Measurements from ENCODE around the gene DYRK3. TPM values are rescaled to one million over a fixed set of nuclear protein-coding genes. Genes with fewer than 3 reads are reported as not detected.

DYRK3 gene
- total and polyA plus RNA-seq, 8 donors = 2.3 to 7.0 (median 3.8) TPM

DNA sequence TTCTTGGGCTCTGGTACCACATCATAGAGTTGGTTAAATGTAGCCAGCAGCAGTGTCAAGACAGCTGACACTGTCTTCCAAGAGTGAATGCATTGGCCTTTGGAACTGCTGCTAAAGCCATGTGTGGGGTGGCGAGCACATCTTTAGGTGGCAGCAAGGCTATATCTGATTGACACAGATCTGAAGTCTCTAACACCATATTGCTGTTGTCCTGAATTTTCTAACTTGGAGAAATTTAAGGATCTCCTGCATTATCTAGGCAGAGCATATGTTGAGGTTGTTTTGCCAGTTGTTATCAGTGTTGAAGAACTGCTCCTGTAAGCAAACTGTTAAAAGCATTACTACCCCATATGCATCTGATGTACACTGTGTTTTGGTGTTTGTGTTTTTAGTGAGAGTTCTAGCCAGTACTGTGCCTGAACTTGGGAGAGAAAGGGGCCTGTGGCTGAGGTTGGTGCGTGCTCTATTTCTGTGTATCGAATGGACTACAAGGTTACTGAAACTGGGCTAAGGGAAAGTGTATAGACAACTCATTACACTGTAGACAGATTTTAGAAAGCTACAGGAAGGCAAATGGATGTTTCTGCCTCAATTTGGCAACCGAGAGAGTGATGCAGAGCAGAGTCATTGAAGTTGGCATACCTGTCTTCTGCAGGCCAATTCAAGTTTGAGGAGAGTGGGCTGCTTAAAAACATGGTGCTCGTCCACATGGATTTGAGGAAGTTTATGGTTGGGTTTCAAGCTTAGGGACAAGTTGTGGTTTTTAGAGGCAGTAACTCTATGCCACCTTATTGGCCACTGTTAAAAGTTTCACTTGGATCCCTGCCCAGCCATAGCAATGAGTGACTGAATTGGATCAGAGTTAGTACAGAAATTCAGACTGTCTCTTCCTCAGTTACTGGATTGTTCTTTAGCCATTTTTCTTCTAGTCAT is 16.9 kb downstream of the DYRK3 start:
- TF ChIP-seq CTCF (IDR thresholded peaks at IDR 0.05) = no peak
- Histone ChIP-seq H3K9me3 (no peaks in the 10 kb centered on the region), H3K27ac (peak overlapping the region in 2 of 4 donors; percentile 62 to 77), H3K36me3 (no peaks in the 10 kb centered on the region), H3K4me3 (no peak overlapping the region), H3K4me1 (peaks cover 0 to 24% (median 19%) of the 10 kb centered on the region in 3 donors), H3K27me3 (no peaks in the 10 kb centered on the region)
- ATAC-seq = peak; percentile 62 to 82 (median 69)
- FAIRE-seq = no peak
- peak in 1 of 6 donors; percentile 50 for DNase-seq
- intact Hi-C loops (cut with DNase I) = no loop called here
- 81 to 82% methylated on average over 5 of the region's 5 CpGs for WGBS, 2 donors

- Histone ChIP-seq H3K4me3 (no peak overlapping the region), H3K9me3 (no peaks in the 10 kb centered on the region), H3K27ac (peak overlapping the region in 3 of 4 donors; percentile 53 to 77 (median 62)), H3K4me1 (peaks cover 3 to 26% (median 23%) of the 10 kb centered on the region in 3 donors), H3K36me3 (no peaks in the 10 kb centered on the region), H3K27me3 (no peaks in the 10 kb centered on the region)
- FAIRE-seq (no peak), DNase-seq (no peak), ATAC-seq (peak in 2 of 4 donors; percentile 14 to 54)
- intact Hi-C loops (cut with DNase I) = no loop called here
- 61 to 70% methylated on average over 7 of the region's 7 CpGs for WGBS, 2 donors
- no peak for TF ChIP-seq CTCF (IDR thresholded peaks at IDR 0.05)
These were observed 18.6 kb downstream of the DYRK3 start for GRCh38 chr1:206653715-206654459.

DNA sequence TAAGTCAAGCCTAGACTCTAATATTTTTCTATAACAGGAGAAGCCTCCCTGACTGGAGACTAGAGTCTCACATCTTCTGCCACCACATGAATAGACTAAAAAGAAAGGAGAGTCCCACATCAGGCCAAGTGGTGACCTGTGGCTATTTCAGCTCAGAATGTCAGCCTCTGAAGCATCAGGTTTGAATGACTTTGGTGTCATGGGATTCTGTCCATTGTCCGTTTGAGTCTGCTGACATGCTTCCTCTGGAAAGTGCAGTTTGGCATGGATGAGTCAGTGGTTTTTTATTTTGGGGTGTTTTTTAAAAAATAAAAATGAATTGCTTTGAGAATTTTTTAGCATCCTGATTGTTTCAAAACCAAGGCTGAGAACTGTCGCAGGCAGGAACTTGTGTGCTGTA is 19.5 kb downstream of the DYRK3 start:
- DNase-seq (no peak), ATAC-seq (no peak), FAIRE-seq (no peak)
- Histone ChIP-seq H3K27ac (peak overlapping the region in 3 of 4 donors; percentile 53 to 77 (median 62)), H3K9me3 (no peaks in the 10 kb centered on the region), H3K4me3 (no peak overlapping the region), H3K4me1 (peaks cover 9 to 31% (median 31%) of the 10 kb centered on the region in 3 donors), H3K27me3 (no peaks in the 10 kb centered on the region), H3K36me3 (no peaks in the 10 kb centered on the region)
- intact Hi-C loops (cut with DNase I) = no loop called here
- WGBS, 2 donors = 80 to 84% methylated on average over 2 of the region's 2 CpGs
- no peak for TF ChIP-seq CTCF (IDR thresholded peaks at IDR 0.05)

GRCh38 chr1:206655471-206655882 is 20.1 kb downstream of the DYRK3 start:
- no peaks in the 10 kb centered on the region for H3K9me3 ChIP-seq
- peak overlapping the region in 3 of 4 donors; percentile 22 to 77 (median 62) for H3K27ac ChIP-seq
- FAIRE-seq (no peak), DNase-seq (peak in 4 of 6 donors; percentile 46 to 62 (median 54)), ATAC-seq (peak in 2 of 4 donors; percentile 11 to 21)
- intact Hi-C loops (cut with DNase I) = no loop called here
- H3K4me3 ChIP-seq = no peak overlapping the region
- no peaks in the 10 kb centered on the region for H3K27me3 ChIP-seq
- WGBS, 2 donors = 38 to 42% methylated on average over 4 of the region's 4 CpGs
- TF ChIP-seq CTCF (IDR thresholded peaks at IDR 0.05) = no peak
- peaks cover 15 to 35% (median 34%) of the 10 kb centered on the region in 3 donors for H3K4me1 ChIP-seq
- no peaks in the 10 kb centered on the region for H3K36me3 ChIP-seq

Measured in pancreas (tissue), 10 donors.